ENCODE results near the gene CSMD2.

Gene CSMD2

GRCh38 chr1:33524586-33524985 lies 640.4 kb downstream of the CSMD2 start:
- TF ChIP-seq REST (IDR thresholded peaks at IDR 0.05; ENCODE audit: insufficient read depth in 1 of 2, low read depth in 2 of 2, low read length in 2 of 2) (no peak), POLR2AphosphoS5 (IDR thresholded peaks at IDR 0.05; ENCODE audit: low read depth, low read length) (no peak), SIN3A (IDR thresholded peaks at IDR 0.05; ENCODE audit: borderline replicate concordance, insufficient read depth, low read length) (no peak)

GRCh38 chr1:33519240-33519884 lies 645.7 kb downstream of the CSMD2 start:
- TF ChIP-seq POLR2AphosphoS5 (IDR thresholded peaks at IDR 0.05; ENCODE audit: low read depth, low read length) (no peak), FOXP2 (optimal IDR thresholded peaks at IDR 0.05; ENCODE audit: borderline replicate concordance, extremely low read depth, extremely low read length, insufficient read depth) (no peak), SIN3A (IDR thresholded peaks at IDR 0.05; ENCODE audit: borderline replicate concordance, insufficient read depth, low read length) (no peak), REST (IDR thresholded peaks at IDR 0.05; ENCODE audit: insufficient read depth in 1 of 2, low read depth in 2 of 2, low read length in 2 of 2) (no peak), TAF1 (IDR thresholded peaks at IDR 0.05; ENCODE audit: borderline replicate concordance, insufficient read depth, low read length) (no peak)

GRCh38 chr1:33517596-33518250 lies 647.3 kb downstream of the CSMD2 start:
- no peak for TF ChIP-seq SIN3A (IDR thresholded peaks at IDR 0.05; ENCODE audit: borderline replicate concordance, insufficient read depth, low read length)
- no peak for TF ChIP-seq FOXP2 (optimal IDR thresholded peaks at IDR 0.05; ENCODE audit: borderline replicate concordance, extremely low read depth, extremely low read length, insufficient read depth)
- no peak for TF ChIP-seq POLR2AphosphoS5 (IDR thresholded peaks at IDR 0.05; ENCODE audit: low read depth, low read length)
- no peak for TF ChIP-seq TAF1 (IDR thresholded peaks at IDR 0.05; ENCODE audit: borderline replicate concordance, insufficient read depth, low read length)
- no peak for TF ChIP-seq REST (IDR thresholded peaks at IDR 0.05; ENCODE audit: insufficient read depth in 1 of 2, low read depth in 2 of 2, low read length in 2 of 2)

GRCh38 chr1:33516891-33517567 lies 648.0 kb downstream of the CSMD2 start:
- TF ChIP-seq TAF1 (IDR thresholded peaks at IDR 0.05; ENCODE audit: borderline replicate concordance, insufficient read depth, low read length) (no peak), REST (IDR thresholded peaks at IDR 0.05; ENCODE audit: insufficient read depth in 1 of 2, low read depth in 2 of 2, low read length in 2 of 2) (no peak), POLR2AphosphoS5 (IDR thresholded peaks at IDR 0.05; ENCODE audit: low read depth, low read length) (no peak), FOXP2 (optimal IDR thresholded peaks at IDR 0.05; ENCODE audit: borderline replicate concordance, extremely low read depth, extremely low read length, insufficient read depth) (no peak), SIN3A (IDR thresholded peaks at IDR 0.05; ENCODE audit: borderline replicate concordance, insufficient read depth, low read length) (no peak)

All from PFSK-1 (cell line).